Activated T-cell treated with anti-CD3 and anti-CD28 coated beads, Interleukin-2, amount 50 U/mL, for 24 hours (primary cell): ENCODE results near the gene TIMM10B.

Experiments used
- DNase-seq: peaks from one replicate; pipeline ENCODE4 v3.0.0-alpha.2; 2020
- H3K27ac Mint-ChIP-seq: 2 replicates; pipeline ENCODE4 v1.8.0; 2020; ENCODE audit warnings: mild to moderate bottlenecking, mixed read lengths
- H3K27me3 Mint-ChIP-seq: 2 replicates; pipeline ENCODE4 v1.8.0; 2020; ENCODE audit warnings: mixed read lengths
- H3K36me3 Mint-ChIP-seq: 2 replicates; pipeline ENCODE4 v1.8.0; 2020; ENCODE audit warnings: low read depth, mixed read lengths
- H3K4me1 Mint-ChIP-seq: 2 replicates; pipeline ENCODE4 v1.8.0; 2020; ENCODE audit warnings: low read depth, mixed read lengths
- H3K4me3 Mint-ChIP-seq: 2 replicates; pipeline ENCODE4 v1.8.0; 2020; ENCODE audit warnings: mild to moderate bottlenecking, moderate library complexity, mixed read lengths
- H3K9me3 Mint-ChIP-seq: 2 replicates; pipeline ENCODE4 v1.8.0; 2020; ENCODE audit warnings: mixed read lengths

TIMM10B gene

DNA sequence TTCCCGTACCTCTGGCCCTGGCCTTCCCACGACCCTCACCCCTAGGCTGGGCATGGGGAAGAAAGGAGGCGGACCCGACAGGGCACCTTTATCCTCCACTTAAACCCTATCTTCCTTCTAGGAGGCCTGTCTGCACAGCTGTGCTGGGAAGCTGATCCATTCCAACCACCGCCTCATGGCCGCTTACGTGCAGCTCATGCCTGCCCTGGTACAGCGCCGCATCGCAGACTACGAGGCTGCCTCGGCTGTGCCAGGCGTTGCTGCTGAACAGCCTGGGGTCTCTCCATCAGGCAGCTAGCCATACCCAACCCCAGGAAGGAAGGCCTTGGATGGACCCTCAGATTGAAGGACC, 599 bp downstream of the TIMM10B start:
- peaks cover 64% of the 10 kb centered on the region for H3K36me3 Mint-ChIP-seq
- peaks cover 38% of the 10 kb centered on the region for H3K4me1 Mint-ChIP-seq
- H3K27me3 Mint-ChIP-seq: no peaks in the 10 kb centered on the region
- H3K4me3 Mint-ChIP-seq: peak overlapping the region; percentile 95
- peak overlapping the region; percentile 99 for H3K27ac Mint-ChIP-seq
- no peak for DNase-seq
- no peaks in the 10 kb centered on the region for H3K9me3 Mint-ChIP-seq

DNA sequence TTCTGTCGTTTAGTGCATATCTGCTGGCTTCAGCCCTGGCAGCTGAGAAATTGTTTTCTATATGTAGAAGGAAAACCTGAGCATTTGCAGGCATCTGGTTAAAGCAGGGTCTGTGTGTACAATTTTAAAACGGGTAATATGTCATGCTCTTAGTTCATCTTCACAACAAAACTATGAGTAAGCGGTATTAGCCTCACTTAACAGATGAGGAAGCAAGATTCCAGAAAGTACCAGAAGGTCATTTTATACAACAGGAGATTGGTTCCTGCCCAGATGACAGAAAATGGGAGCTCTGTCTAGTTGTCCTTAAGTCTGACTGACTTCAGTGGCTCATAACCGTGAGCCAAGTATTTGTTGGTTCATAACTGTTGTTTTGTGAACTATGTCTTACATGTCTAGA, 1.1 kb downstream of the TIMM10B start:
- Mint-ChIP-seq H3K27ac (peak overlapping the region; percentile 99), H3K27me3 (no peaks in the 10 kb centered on the region), H3K4me1 (peaks cover 38% of the 10 kb centered on the region), H3K9me3 (no peaks in the 10 kb centered on the region), H3K4me3 (peak overlapping the region; percentile 95), H3K36me3 (peaks cover 58% of the 10 kb centered on the region)
- DNase-seq: no peak

DNA sequence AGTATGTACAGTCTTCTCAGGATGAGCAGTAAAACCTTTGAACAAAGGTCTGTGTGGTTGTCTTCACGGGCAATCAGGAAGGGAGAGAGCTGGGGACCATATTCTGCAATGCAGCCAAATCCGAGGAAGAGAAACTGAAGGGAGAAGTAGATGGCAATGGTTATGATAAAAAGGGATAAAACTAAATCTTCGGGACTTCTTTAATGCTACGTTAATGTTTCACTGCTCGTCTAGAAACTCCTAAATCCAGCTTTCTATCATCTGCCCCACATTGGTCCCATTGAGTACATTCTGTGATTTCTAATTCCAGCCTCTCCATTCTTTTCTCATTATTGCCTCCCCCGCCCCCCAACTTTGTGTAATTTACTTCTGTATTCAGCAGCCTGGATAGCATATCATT, 1.7 kb downstream of the TIMM10B start:
- no peaks in the 10 kb centered on the region for H3K27me3 Mint-ChIP-seq
- H3K9me3 Mint-ChIP-seq: no peaks in the 10 kb centered on the region
- DNase-seq: no peak
- peak overlapping the region; percentile 99 for H3K27ac Mint-ChIP-seq
- peak overlapping the region; percentile 95 for H3K4me3 Mint-ChIP-seq
- H3K4me1 Mint-ChIP-seq: peaks cover 38% of the 10 kb centered on the region
- H3K36me3 Mint-ChIP-seq: peaks cover 53% of the 10 kb centered on the region

DNA sequence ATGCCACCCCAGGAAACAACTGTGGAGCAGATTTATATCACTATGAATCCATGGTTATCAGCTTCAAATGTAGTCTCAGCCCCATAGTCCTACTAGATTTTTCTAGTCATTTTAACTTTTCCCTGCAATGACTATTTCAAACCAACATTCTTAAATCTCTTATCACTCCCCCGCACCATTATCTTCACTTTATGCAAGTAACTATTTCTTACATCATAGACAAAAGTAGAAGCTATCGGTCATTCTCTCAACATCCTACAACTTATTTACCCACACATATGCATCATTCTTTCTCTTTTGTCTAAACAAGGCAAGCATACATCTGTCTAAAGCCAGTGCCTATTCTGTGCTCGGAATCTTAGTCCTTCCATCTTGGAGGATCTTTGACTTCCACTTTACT, 4.4 kb downstream of the TIMM10B start:
- no peak overlapping the region for H3K27ac Mint-ChIP-seq
- H3K4me3 Mint-ChIP-seq: no peak overlapping the region
- peaks cover 20% of the 10 kb centered on the region for H3K4me1 Mint-ChIP-seq
- peaks cover 36% of the 10 kb centered on the region for H3K36me3 Mint-ChIP-seq
- DNase-seq: no peak
- no peaks in the 10 kb centered on the region for H3K9me3 Mint-ChIP-seq
- no peaks in the 10 kb centered on the region for H3K27me3 Mint-ChIP-seq

DNA sequence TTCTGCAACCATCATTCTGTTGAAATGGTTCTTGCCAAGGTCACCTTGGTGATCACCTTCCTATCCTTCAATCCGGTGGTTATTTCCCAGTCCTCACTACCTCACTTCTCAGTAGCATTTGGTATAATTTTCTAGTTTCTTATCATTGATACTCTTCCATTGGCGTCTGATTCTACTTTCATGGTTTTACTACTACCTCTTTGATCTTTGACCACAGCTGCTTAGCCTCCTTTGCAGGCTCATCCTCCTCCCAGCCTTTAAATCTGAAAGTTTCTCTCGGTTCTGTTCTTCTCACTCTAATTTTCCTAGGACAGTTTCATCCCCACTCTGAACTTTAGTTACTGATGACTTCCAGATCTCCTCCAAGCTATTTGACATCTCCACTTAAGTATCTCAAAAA, 5.0 kb downstream of the TIMM10B start:
- H3K27ac Mint-ChIP-seq: no peak overlapping the region
- H3K9me3 Mint-ChIP-seq: no peaks in the 10 kb centered on the region
- H3K27me3 Mint-ChIP-seq: no peaks in the 10 kb centered on the region
- H3K4me3 Mint-ChIP-seq: no peak overlapping the region
- H3K36me3 Mint-ChIP-seq: peaks cover 36% of the 10 kb centered on the region
- DNase-seq: no peak
- peaks cover 17% of the 10 kb centered on the region for H3K4me1 Mint-ChIP-seq

GRCh38 chr11:6486938-6487337, 5.6 kb downstream of the TIMM10B start:
- DNase-seq: no peak
- no peak overlapping the region for H3K27ac Mint-ChIP-seq
- no peaks in the 10 kb centered on the region for H3K27me3 Mint-ChIP-seq
- H3K9me3 Mint-ChIP-seq: no peaks in the 10 kb centered on the region
- peaks cover 17% of the 10 kb centered on the region for H3K4me1 Mint-ChIP-seq
- no peak overlapping the region for H3K4me3 Mint-ChIP-seq
- H3K36me3 Mint-ChIP-seq: peaks cover 36% of the 10 kb centered on the region

GRCh38 chr11:6488342-6488741, 7.0 kb downstream of the TIMM10B start:
- no peaks in the 10 kb centered on the region for H3K27me3 Mint-ChIP-seq
- no peaks in the 10 kb centered on the region for H3K9me3 Mint-ChIP-seq
- no peak overlapping the region for H3K4me3 Mint-ChIP-seq
- H3K27ac Mint-ChIP-seq: peak overlapping the region; percentile 12
- DNase-seq: no peak
- peaks cover 8% of the 10 kb centered on the region for H3K4me1 Mint-ChIP-seq
- H3K36me3 Mint-ChIP-seq: peaks cover 35% of the 10 kb centered on the region

GRCh38 chr11:6488821-6489220, 7.5 kb downstream of the TIMM10B start:
- DNase-seq: no peak
- Mint-ChIP-seq H3K27ac (peak overlapping the region; percentile 23), H3K9me3 (no peaks in the 10 kb centered on the region), H3K4me1 (peaks cover 3% of the 10 kb centered on the region), H3K36me3 (peaks cover 35% of the 10 kb centered on the region), H3K4me3 (no peak overlapping the region), H3K27me3 (no peaks in the 10 kb centered on the region)

- Mint-ChIP-seq H3K9me3 (no peaks in the 10 kb centered on the region), H3K4me1 (peaks cover 3% of the 10 kb centered on the region), H3K36me3 (peaks cover 38% of the 10 kb centered on the region), H3K27me3 (no peaks in the 10 kb centered on the region), H3K27ac (peak overlapping the region; percentile 23), H3K4me3 (no peak overlapping the region)
- no peak for DNase-seq
Measured at GRCh38 chr11:6489306-6489705, 8.0 kb downstream of the TIMM10B start.

GRCh38 chr11:6497069-6497839, 16.0 kb downstream of the TIMM10B start, which contains the start of gene DNHD1:
TSS of gene DNHD1 (plus strand) at chr11:6497280. CDS start at chr11:6498216, 936 bp downstream.
- H3K4me1 Mint-ChIP-seq: peaks cover 4% of the 10 kb centered on the region
- peaks cover 88% of the 10 kb centered on the region for H3K36me3 Mint-ChIP-seq
- H3K27ac Mint-ChIP-seq: no peak within 1 kb of the TSS
- no peak for DNase-seq
- H3K9me3 Mint-ChIP-seq: no peaks in the 10 kb centered on the region
- H3K4me3 Mint-ChIP-seq: no peak within 1 kb of the TSS
- no peaks in the 10 kb centered on the region for H3K27me3 Mint-ChIP-seq

DNA sequence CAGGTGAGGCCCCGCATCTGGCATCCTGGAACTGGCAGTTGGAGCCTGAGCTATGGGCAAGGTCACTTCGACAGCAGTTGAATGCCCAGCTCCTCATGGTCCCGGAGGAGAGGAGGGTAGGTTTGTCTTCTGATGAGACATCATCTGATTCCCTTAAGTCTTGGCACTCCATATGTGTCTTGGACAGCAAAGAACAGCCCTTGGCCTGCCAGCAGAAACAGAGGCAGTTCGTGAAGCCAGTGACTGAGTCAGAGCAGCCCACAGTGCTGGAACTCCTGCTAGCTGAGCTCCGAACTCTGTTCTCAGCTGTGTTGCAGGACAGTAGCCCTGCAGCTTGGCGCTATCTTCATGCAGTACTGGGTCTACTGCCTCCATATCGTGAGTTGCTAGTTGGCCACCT, 16.8 kb downstream of the TIMM10B start:
- no peak for DNase-seq
- Mint-ChIP-seq H3K27ac (no peak overlapping the region), H3K4me1 (peaks cover 2% of the 10 kb centered on the region), H3K4me3 (no peak overlapping the region), H3K27me3 (no peaks in the 10 kb centered on the region), H3K9me3 (no peaks in the 10 kb centered on the region), H3K36me3 (peaks cover 87% of the 10 kb centered on the region)

- H3K27me3 Mint-ChIP-seq: no peaks in the 10 kb centered on the region
- H3K4me3 Mint-ChIP-seq: no peak overlapping the region
- H3K4me1 Mint-ChIP-seq: peaks cover 2% of the 10 kb centered on the region
- H3K9me3 Mint-ChIP-seq: no peaks in the 10 kb centered on the region
- DNase-seq: no peak
- H3K27ac Mint-ChIP-seq: no peak overlapping the region
- peaks cover 87% of the 10 kb centered on the region for H3K36me3 Mint-ChIP-seq
Measured at GRCh38 chr11:6498544-6498943, 17.2 kb downstream of the TIMM10B start.

GRCh38 chr11:6502382-6502781, 21.1 kb downstream of the TIMM10B start:
- Mint-ChIP-seq H3K9me3 (no peaks in the 10 kb centered on the region), H3K27ac (peak overlapping the region; percentile 0), H3K4me3 (no peak overlapping the region), H3K27me3 (no peaks in the 10 kb centered on the region), H3K4me1 (peaks cover 2% of the 10 kb centered on the region), H3K36me3 (peaks cover 80% of the 10 kb centered on the region)
- no peak for DNase-seq

- Mint-ChIP-seq H3K36me3 (peaks cover 72% of the 10 kb centered on the region), H3K4me3 (no peak overlapping the region), H3K4me1 (peaks cover 2% of the 10 kb centered on the region), H3K9me3 (no peaks in the 10 kb centered on the region), H3K27me3 (no peaks in the 10 kb centered on the region), H3K27ac (no peak overlapping the region)
- DNase-seq: no peak
Measured at GRCh38 chr11:6504166-6504565, 22.9 kb downstream of the TIMM10B start.

DNA sequence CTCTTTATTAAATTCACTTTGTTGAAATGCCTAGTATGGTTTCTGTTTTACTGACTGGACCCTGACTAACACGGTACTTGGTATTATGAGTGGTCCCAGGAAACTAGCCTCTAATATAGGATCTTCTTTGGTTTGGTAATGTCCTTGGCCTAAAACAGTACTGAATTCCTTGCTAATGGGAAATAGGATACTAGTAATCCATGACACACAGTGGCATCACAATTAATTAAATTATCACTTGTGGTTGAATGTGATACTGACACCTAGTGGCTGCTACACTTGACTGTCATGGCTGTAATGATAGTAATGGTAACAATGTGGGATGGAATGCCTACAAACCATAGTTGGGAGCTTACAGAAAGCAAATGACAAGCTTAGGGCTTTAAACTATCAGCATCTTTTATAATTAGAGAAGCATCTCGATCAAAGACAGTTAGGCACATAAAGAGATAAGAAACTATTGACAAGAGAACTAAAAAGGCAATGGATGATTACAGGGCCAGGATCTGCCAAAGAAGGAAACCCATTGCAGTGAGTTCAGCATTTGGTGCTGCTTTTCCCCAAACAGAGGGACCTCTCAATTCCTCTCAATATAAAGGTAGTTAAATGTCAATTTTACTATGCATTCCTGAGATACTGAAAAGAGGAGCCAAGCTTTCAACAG, 24.4 kb downstream of the TIMM10B start:
- Mint-ChIP-seq H3K27ac (no peak overlapping the region), H3K4me1 (peaks cover 2% of the 10 kb centered on the region), H3K36me3 (peaks cover 73% of the 10 kb centered on the region), H3K4me3 (no peak overlapping the region), H3K9me3 (no peaks in the 10 kb centered on the region), H3K27me3 (no peaks in the 10 kb centered on the region)
- DNase-seq: no peak
